GM23338 (cell line): ENCODE data around the gene MCRIP1.

Experiments
- CREB1 ChIP-seq: fragments of 250-450 bp; sonication (Bioruptor Pico); IDR thresholded peaks from 2 replicates; pipeline ENCODE4 v1.5.0; 2020; ENCODE audit warnings: low read depth, mild to moderate bottlenecking, moderate library complexity
- NANOG ChIP-seq: IDR thresholded peaks from 2 replicates; pipeline ENCODE4 v1.6.1; 2016; ENCODE audit warnings: antibody characterized with exemption, borderline replicate concordance
- STAT1 ChIP-seq: IDR thresholded peaks from one replicate; pipeline ENCODE4 v1.6.1; 2016; ENCODE audit warnings: antibody characterized with exemption; ENCODE audit not compliant: unreplicated experiment
- TF ChIP-seq, protein P1 (sequence below), 2 experiments: fragments of 200-600 bp in 1 of 2; sonication (generic) in 1 of 2; conservative IDR thresholded peaks; 2 replicates each; pipeline versions ENCODE4 v1.5.1 to v1.6.1; 2016 to 2017; ENCODE audit warnings: antibody characterized with exemption in 2 of 2, low read depth in 2 of 2, mild to moderate bottlenecking in 2 of 2, moderate library complexity in 1 of 2

DNA sequence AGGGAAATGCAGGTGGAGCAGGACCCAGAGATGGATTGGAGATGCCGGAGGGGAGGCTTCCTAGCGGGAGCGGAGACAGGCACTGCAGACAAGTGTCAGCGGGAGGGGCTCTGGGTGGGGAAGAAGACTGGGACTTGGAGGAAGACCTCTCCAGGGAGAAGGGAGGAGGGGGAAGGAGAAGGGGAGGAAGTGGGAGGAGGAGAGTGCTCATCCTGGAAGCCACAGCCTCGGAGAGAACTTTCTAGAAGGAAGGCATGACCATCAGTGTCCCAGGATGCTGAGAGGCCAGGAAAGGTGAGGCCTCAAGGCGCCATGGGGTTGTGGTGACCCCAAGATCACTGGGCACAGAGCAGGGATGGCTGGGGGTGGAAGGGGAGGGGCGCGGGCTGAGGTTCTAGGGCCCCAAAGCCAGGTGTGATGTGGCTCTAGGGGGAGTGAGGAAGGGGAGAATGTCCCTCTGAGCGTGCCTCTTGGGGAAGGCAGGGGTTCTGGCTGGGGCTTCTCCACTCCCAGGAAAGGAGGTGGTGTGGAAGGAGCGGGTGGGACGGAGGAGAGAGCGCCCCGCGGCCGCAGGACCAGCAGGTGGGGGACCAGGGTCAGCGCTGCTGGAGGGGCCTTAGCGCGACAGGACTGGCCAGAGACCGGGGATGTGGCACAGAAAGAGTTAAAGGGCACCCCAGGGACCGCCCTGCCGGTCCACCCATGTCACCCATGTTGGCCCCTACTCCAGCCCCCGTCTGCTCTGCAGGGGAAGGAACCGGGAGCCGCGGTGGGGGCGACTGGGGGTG, 30.0 kb downstream of the MCRIP1 start:
- no peak for TF ChIP-seq CREB1 (CRISPR knock-in tag)
- no peak for TF ChIP-seq NANOG
- no peak for TF ChIP-seq STAT1
- TF ChIP-seq, protein P1, sequence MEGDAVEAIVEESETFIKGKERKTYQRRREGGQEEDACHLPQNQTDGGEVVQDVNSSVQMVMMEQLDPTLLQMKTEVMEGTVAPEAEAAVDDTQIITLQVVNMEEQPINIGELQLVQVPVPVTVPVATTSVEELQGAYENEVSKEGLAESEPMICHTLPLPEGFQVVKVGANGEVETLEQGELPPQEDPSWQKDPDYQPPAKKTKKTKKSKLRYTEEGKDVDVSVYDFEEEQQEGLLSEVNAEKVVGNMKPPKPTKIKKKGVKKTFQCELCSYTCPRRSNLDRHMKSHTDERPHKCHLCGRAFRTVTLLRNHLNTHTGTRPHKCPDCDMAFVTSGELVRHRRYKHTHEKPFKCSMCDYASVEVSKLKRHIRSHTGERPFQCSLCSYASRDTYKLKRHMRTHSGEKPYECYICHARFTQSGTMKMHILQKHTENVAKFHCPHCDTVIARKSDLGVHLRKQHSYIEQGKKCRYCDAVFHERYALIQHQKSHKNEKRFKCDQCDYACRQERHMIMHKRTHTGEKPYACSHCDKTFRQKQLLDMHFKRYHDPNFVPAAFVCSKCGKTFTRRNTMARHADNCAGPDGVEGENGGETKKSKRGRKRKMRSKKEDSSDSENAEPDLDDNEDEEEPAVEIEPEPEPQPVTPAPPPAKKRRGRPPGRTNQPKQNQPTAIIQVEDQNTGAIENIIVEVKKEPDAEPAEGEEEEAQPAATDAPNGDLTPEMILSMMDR (conservative IDR thresholded peaks at IDR 0.05; ENCODE audit: low read depth in 2 of 2) = no peak
